ENCODE measurements around the gene VPS37B.
"Not testable (repeated sequence)": the region's sequence is repeated elsewhere in the genome, so short reads cannot be mapped to it uniquely, and the experiment has no call there.

VPS37B gene

GRCh38 chr12:122886161-122886560 is 9.8 kb downstream of the VPS37B start:
- H3K27ac ChIP-seq: peak overlapping the region; percentile 99
- no peak for DNase-seq (ENCODE audit: low read depth, low spot score)

GRCh38 chr12:122884860-122885259 is 11.1 kb downstream of the VPS37B start:
- DNase-seq (ENCODE audit: low read depth, low spot score): no peak
- peak overlapping the region; percentile 99 for H3K27ac ChIP-seq

GRCh38 chr12:122884091-122884826 is 11.7 kb downstream of the VPS37B start:
- DNase-seq (ENCODE audit: low read depth, low spot score): no peak
- H3K27ac ChIP-seq: peak overlapping the region; percentile 99

- H3K27ac ChIP-seq: peak overlapping the region; percentile 99
- no peak for DNase-seq (ENCODE audit: low read depth, low spot score)
These were observed 12.9 kb downstream of the VPS37B start for GRCh38 chr12:122882908-122883558.

GRCh38 chr12:122880668-122881067 is 15.3 kb downstream of the VPS37B start:
- DNase-seq (ENCODE audit: low read depth, low spot score): no peak
- H3K27ac ChIP-seq: peak overlapping the region; percentile 87

GRCh38 chr12:122880155-122880667 is 15.7 kb downstream of the VPS37B start:
- peak overlapping the region; percentile 87 for H3K27ac ChIP-seq
- DNase-seq (ENCODE audit: low read depth, low spot score): no peak

GRCh38 chr12:122878780-122879612 is 16.9 kb downstream of the VPS37B start:
- no peak for DNase-seq (ENCODE audit: low read depth, low spot score)
- peak overlapping the region; percentile 87 for H3K27ac ChIP-seq

- DNase-seq (ENCODE audit: low read depth, low spot score): no peak
- peak overlapping the region; percentile 87 for H3K27ac ChIP-seq
These were observed 19.2 kb downstream of the VPS37B start for GRCh38 chr12:122876731-122877130.

- peak overlapping the region; percentile 87 for H3K27ac ChIP-seq
- not testable (repeated sequence) for DNase-seq (ENCODE audit: low read depth, low spot score)
These were observed 19.6 kb downstream of the VPS37B start for GRCh38 chr12:122876281-122876680.

GRCh38 chr12:122875590-122876220 is 20.2 kb downstream of the VPS37B start:
- DNase-seq (ENCODE audit: low read depth, low spot score): no peak
- H3K27ac ChIP-seq: peak overlapping the region; percentile 87

GRCh38 chr12:122874081-122874480 is 21.8 kb downstream of the VPS37B start:
- no peak for DNase-seq (ENCODE audit: low read depth, low spot score)
- peak overlapping the region; percentile 87 for H3K27ac ChIP-seq

- H3K27ac ChIP-seq: peak overlapping the region; percentile 87
- DNase-seq (ENCODE audit: low read depth, low spot score): no peak
These were observed 22.4 kb downstream of the VPS37B start for GRCh38 chr12:122873540-122873939.

- no peak for DNase-seq (ENCODE audit: low read depth, low spot score)
- peak overlapping the region; percentile 87 for H3K27ac ChIP-seq
These were observed 23.0 kb downstream of the VPS37B start for GRCh38 chr12:122872815-122873361.

GRCh38 chr12:122871851-122872780 is 23.8 kb downstream of the VPS37B start:
- DNase-seq (ENCODE audit: low read depth, low spot score): peak; percentile 79
- peak overlapping the region; percentile 87 for H3K27ac ChIP-seq

- no peak for DNase-seq (ENCODE audit: low read depth, low spot score)
- peak overlapping the region; percentile 87 for H3K27ac ChIP-seq
These were observed 24.9 kb downstream of the VPS37B start for GRCh38 chr12:122870867-122871664.

- H3K27ac ChIP-seq: peak overlapping the region; percentile 87
- DNase-seq (ENCODE audit: low read depth, low spot score): no peak
These were observed 25.6 kb downstream of the VPS37B start for GRCh38 chr12:122870163-122870842.

GRCh38 chr12:122869207-122869973 is 26.5 kb downstream of the VPS37B start:
- no peak for DNase-seq (ENCODE audit: low read depth, low spot score)
- peak overlapping the region; percentile 87 for H3K27ac ChIP-seq
